ENCODE results near the gene ANO2. TPM values are rescaled to one million over a fixed set of nuclear protein-coding genes. Genes with fewer than 3 reads are reported as not detected.
"Not testable (repeated sequence)": the region's sequence is repeated elsewhere in the genome, so short reads cannot be mapped to it uniquely, and the experiment has no call there.

ANO2 gene
- total RNA-seq, 1 experiment from 2014 or later, result not detected

- no peak for DNase-seq (ENCODE audit: low spot score)
Measured at GRCh38 chr12:5830111-5830510, 114.9 kb downstream of the ANO2 start.

GRCh38 chr12:5827591-5827990 is 117.5 kb downstream of the ANO2 start:
- no peak for DNase-seq (ENCODE audit: low spot score)

- not testable (repeated sequence) for DNase-seq (ENCODE audit: low spot score)
Measured at GRCh38 chr12:5825761-5826160, 119.3 kb downstream of the ANO2 start.

- not testable (repeated sequence) for DNase-seq (ENCODE audit: low spot score)
Measured at GRCh38 chr12:5818877-5819276, 126.2 kb downstream of the ANO2 start.

- DNase-seq (ENCODE audit: low spot score), result no peak
Measured at GRCh38 chr12:5817246-5817645, 127.8 kb downstream of the ANO2 start.

GRCh38 chr12:5809586-5809985 is 135.5 kb downstream of the ANO2 start:
- DNase-seq (ENCODE audit: low spot score), result no peak

GRCh38 chr12:5808981-5809380 is 136.1 kb downstream of the ANO2 start:
- no peak for DNase-seq (ENCODE audit: low spot score)

GRCh38 chr12:5807514-5808219 is 137.4 kb downstream of the ANO2 start:
- no peak for DNase-seq (ENCODE audit: low spot score)

- DNase-seq (ENCODE audit: low spot score), result no peak
Measured at GRCh38 chr12:5807090-5807414, 138.0 kb downstream of the ANO2 start.

- DNase-seq (ENCODE audit: low spot score), result no peak
Measured at GRCh38 chr12:5806371-5807089, 138.5 kb downstream of the ANO2 start.

- DNase-seq (ENCODE audit: low spot score), result no peak
Measured at GRCh38 chr12:5803532-5803931, 141.5 kb downstream of the ANO2 start.

GRCh38 chr12:5798242-5799015 is 146.6 kb downstream of the ANO2 start:
- DNase-seq (ENCODE audit: low spot score), result no peak

- no peak for DNase-seq (ENCODE audit: low spot score)
Measured at GRCh38 chr12:5797661-5798060, 147.4 kb downstream of the ANO2 start.

GRCh38 chr12:5796959-5797225 is 148.2 kb downstream of the ANO2 start:
- no peak for DNase-seq (ENCODE audit: low spot score)

GRCh38 chr12:5796171-5796958 is 148.7 kb downstream of the ANO2 start:
- DNase-seq (ENCODE audit: low spot score), result peak; percentile 32

- DNase-seq (ENCODE audit: low spot score), result no peak
Measured at GRCh38 chr12:5794156-5794555, 150.9 kb downstream of the ANO2 start.

GRCh38 chr12:5792343-5792742 is 152.7 kb downstream of the ANO2 start:
- no peak for DNase-seq (ENCODE audit: low spot score)

- DNase-seq (ENCODE audit: low spot score), result no peak
Measured at GRCh38 chr12:5789469-5789968, 155.5 kb downstream of the ANO2 start.

- DNase-seq (ENCODE audit: low spot score), result no peak
Measured at GRCh38 chr12:5787828-5788227, 157.2 kb downstream of the ANO2 start.

GRCh38 chr12:5785601-5786000 is 159.5 kb downstream of the ANO2 start:
- DNase-seq (ENCODE audit: low spot score), result no peak

- no peak for DNase-seq (ENCODE audit: low spot score)
Measured at GRCh38 chr12:5784462-5785130, 160.5 kb downstream of the ANO2 start.

Measured in HT-29 (cell line).